SHP77 treated with DMSO at 0.1 percent for 48 hours (cell line): ENCODE data around the gene HSF5.
"Not testable (repeated sequence)": the region's sequence is repeated elsewhere in the genome, so short reads cannot be mapped to it uniquely, and the experiment has no call there.

Experiments used
- DNase-seq: peaks from one replicate; lab custom pipeline; 2025; lab: John Stamatoyannopoulos, UW

The HSF5 gene

GRCh38 chr17:58516644-58517377, 28.6 kb upstream of the HSF5 start:
- DNase-seq = no peak

- DNase-seq = no peak
Measured at GRCh38 chr17:58515286-58515685, 27.1 kb upstream of the HSF5 start.

- no peak for DNase-seq
Measured at GRCh38 chr17:58514770-58515157, 26.6 kb upstream of the HSF5 start.

GRCh38 chr17:58513965-58514769, 26.0 kb upstream of the HSF5 start, which contains the start of gene MTMR4:
Gene MTMR4, minus strand, starts transcription at chr17:58514638. Its CDS starts 231 bp downstream, at chr17:58514407.
- peak; percentile 36 for DNase-seq

GRCh38 chr17:58513267-58513964, 25.2 kb upstream of the HSF5 start:
- DNase-seq = no peak

- DNase-seq = no peak
Measured at GRCh38 chr17:58510075-58510474, 21.9 kb upstream of the HSF5 start.

- DNase-seq = no peak
Measured at GRCh38 chr17:58508341-58509067, 20.3 kb upstream of the HSF5 start.

GRCh38 chr17:58507123-58507634, 19.0 kb upstream of the HSF5 start:
- DNase-seq = no peak

GRCh38 chr17:58506354-58507080, 18.3 kb upstream of the HSF5 start:
- DNase-seq = no peak

GRCh38 chr17:58504826-58505351, 16.7 kb upstream of the HSF5 start:
- no peak for DNase-seq

GRCh38 chr17:58503866-58504265, 15.7 kb upstream of the HSF5 start:
- no peak for DNase-seq

- not testable (repeated sequence) for DNase-seq
Measured at GRCh38 chr17:58503134-58503533, 14.9 kb upstream of the HSF5 start.

- DNase-seq = no peak
Measured at GRCh38 chr17:58501451-58501850, 13.2 kb upstream of the HSF5 start.

GRCh38 chr17:58498177-58498828, 10.1 kb upstream of the HSF5 start:
- no peak for DNase-seq

- no peak for DNase-seq
Measured at GRCh38 chr17:58493506-58493905, 5.3 kb upstream of the HSF5 start.

GRCh38 chr17:58492238-58493121, 4.3 kb upstream of the HSF5 start:
- no peak for DNase-seq

- no peak for DNase-seq
Measured at GRCh38 chr17:58491510-58492045, 3.4 kb upstream of the HSF5 start.

GRCh38 chr17:58488428-58488890, 251 bp upstream of the HSF5 start:
- no peak for DNase-seq

- no peak for DNase-seq
Measured at GRCh38 chr17:58484600-58484999, 3.6 kb downstream of the HSF5 start.
